Hematopoietic multipotent progenitor cell treated with erythropoietin and hydrocortisone succinate and interleukin-3 and kit ligand, for 8 days (in vitro differentiated cells): ENCODE data around the gene BTF3.
"Not testable (repeated sequence)": the region's sequence is repeated elsewhere in the genome, so short reads cannot be mapped to it uniquely, and the experiment has no call there.

Source experiments
- DNase-seq: peaks from one replicate; pipeline ENCODE4 v3.0.0-alpha.2; 2015

BTF3 gene

GRCh38 chr5:73486119-73486899, 11.9 kb upstream of the BTF3 start:
- DNase-seq = no peak

- not testable (repeated sequence) for DNase-seq
Observed at GRCh38 chr5:73487257-73487656, 11.0 kb upstream of the BTF3 start.

- no peak for DNase-seq
Observed at GRCh38 chr5:73487815-73488214, 10.4 kb upstream of the BTF3 start.

- peak; percentile 79 for DNase-seq
Observed at GRCh38 chr5:73488806-73489205, 9.4 kb upstream of the BTF3 start.

- no peak for DNase-seq
Observed at GRCh38 chr5:73490088-73490487, 8.2 kb upstream of the BTF3 start.

GRCh38 chr5:73491155-73491554, 7.1 kb upstream of the BTF3 start:
- DNase-seq = no peak

- DNase-seq = no peak
Observed at GRCh38 chr5:73493421-73493820, 4.8 kb upstream of the BTF3 start.

- no peak for DNase-seq
Observed at GRCh38 chr5:73494721-73495120, 3.5 kb upstream of the BTF3 start.

GRCh38 chr5:73495772-73496335, 2.4 kb upstream of the BTF3 start:
- no peak for DNase-seq

GRCh38 chr5:73496984-73497457, 1.2 kb upstream of the BTF3 start:
- peak; percentile 89 for DNase-seq

- DNase-seq = peak; percentile 55
Observed at GRCh38 chr5:73497497-73498056, 665 bp upstream of the BTF3 start.

- DNase-seq = no peak
Observed at GRCh38 chr5:73499187-73499586, 945 bp downstream of the BTF3 start.

- no peak for DNase-seq
Observed at GRCh38 chr5:73499756-73500155, 1.5 kb downstream of the BTF3 start.

GRCh38 chr5:73501406-73501805, 3.2 kb downstream of the BTF3 start:
- DNase-seq = no peak

GRCh38 chr5:73506459-73506955, 8.3 kb downstream of the BTF3 start:
- no peak for DNase-seq

GRCh38 chr5:73507062-73507461, 8.8 kb downstream of the BTF3 start:
- DNase-seq = no peak

- DNase-seq = not testable (repeated sequence)
Observed at GRCh38 chr5:73508521-73508920, 10.3 kb downstream of the BTF3 start.

GRCh38 chr5:73513996-73514395, 15.8 kb downstream of the BTF3 start:
- DNase-seq = no peak

GRCh38 chr5:73514418-73514817, 16.2 kb downstream of the BTF3 start:
- no peak for DNase-seq

- no peak for DNase-seq
Observed at GRCh38 chr5:73515232-73515631, 17.0 kb downstream of the BTF3 start.

GRCh38 chr5:73519531-73520283, 21.5 kb downstream of the BTF3 start:
- DNase-seq = peak; percentile 86

- no peak for DNase-seq
Observed at GRCh38 chr5:73522989-73523388, 24.7 kb downstream of the BTF3 start.

GRCh38 chr5:73523861-73524260, 25.6 kb downstream of the BTF3 start:
- no peak for DNase-seq
